K562 (cell line): ENCODE results near the gene ATXN1.

Experiments
- BHLHE40 ChIP-seq: IDR thresholded peaks from 2 replicates; pipeline ENCODE4 v1.6.1; 2011; ENCODE audit warnings: low read length, improper control_type of control experiment
- CBX1 ChIP-seq: sonication (generic); IDR thresholded peaks from 2 replicates; pipeline ENCODE4 v1.6.1; 2016; ENCODE audit warnings: antibody characterized with exemption, low read depth, mild to moderate bottlenecking
- CEBPB ChIP-seq: fragments of 450-650 bp; IDR thresholded peaks from 2 replicates; pipeline ENCODE4 v1.6.1; 2016; ENCODE audit warnings: missing genetic modification characterization, missing compliant biosample characterization
- ETV6 ChIP-seq, 3 experiments: fragments of 150-350 bp in 1 of 3; sonication (generic) in 1 of 3; formaldehyde crosslinking in 1 of 3; IDR thresholded peaks; 2 replicates each; pipeline versions ENCODE4 v1.6.1 to v1.8.0; 2014 to 2022; ENCODE audit warnings: borderline replicate concordance in 2 of 3, low read depth in 2 of 3, antibody characterized with exemption in 1 of 3, low read length in 1 of 3, mild to moderate bottlenecking in 1 of 3, missing genetic modification reagents in 1 of 3
- NFXL1 ChIP-seq: fragments of 450-650 bp; formaldehyde crosslinking; IDR thresholded peaks from 2 replicates; pipeline ENCODE4 v1.4.0; 2021; ENCODE audit warnings: mild to moderate bottlenecking
- POLR2AphosphoS5 ChIP-seq: IDR thresholded peaks from 2 replicates; pipeline ENCODE4 v1.6.1; 2011; ENCODE audit warnings: mild to moderate bottlenecking, low read depth, low read length, moderate library complexity; ENCODE audit not compliant: control insufficient read depth, insufficient read depth
- RBM15 ChIP-seq: fragments of 200-400 bp; formaldehyde crosslinking; IDR thresholded peaks from 2 replicates; pipeline ENCODE4 v1.6.1; 2018; ENCODE audit warnings: mild to moderate bottlenecking, low read length, moderate library complexity; ENCODE audit not compliant: insufficient read depth
- TCF7 ChIP-seq: sonication (generic); IDR thresholded peaks from 2 replicates; pipeline ENCODE4 v1.6.1; 2016; ENCODE audit warnings: antibody characterized with exemption, borderline replicate concordance
- ZBTB2 ChIP-seq: fragments of 450-650 bp; IDR thresholded peaks from 2 replicates; pipeline ENCODE4 v1.6.1; 2016; ENCODE audit warnings: antibody characterized with exemption
- ZNF217 ChIP-seq: sonication (generic); formaldehyde crosslinking; IDR thresholded peaks from 2 replicates; pipeline ENCODE4 v1.8.0; 2022; ENCODE audit warnings: mild to moderate bottlenecking, missing genetic modification reagents
- TF ChIP-seq, protein P1 (sequence below): IDR thresholded peaks from 2 replicates; pipeline ENCODE4 v1.6.1; 2016; ENCODE audit warnings: missing genetic modification characterization, missing compliant biosample characterization
- TF ChIP-seq, protein P2 (sequence below), 2 experiments: fragments of 450-650 bp; conservative IDR thresholded peaks; 2 replicates each; pipeline ENCODE4 v1.6.1; 2017; ENCODE audit warnings: mild to moderate bottlenecking in 2 of 2, moderate library complexity in 2 of 2

DNA sequence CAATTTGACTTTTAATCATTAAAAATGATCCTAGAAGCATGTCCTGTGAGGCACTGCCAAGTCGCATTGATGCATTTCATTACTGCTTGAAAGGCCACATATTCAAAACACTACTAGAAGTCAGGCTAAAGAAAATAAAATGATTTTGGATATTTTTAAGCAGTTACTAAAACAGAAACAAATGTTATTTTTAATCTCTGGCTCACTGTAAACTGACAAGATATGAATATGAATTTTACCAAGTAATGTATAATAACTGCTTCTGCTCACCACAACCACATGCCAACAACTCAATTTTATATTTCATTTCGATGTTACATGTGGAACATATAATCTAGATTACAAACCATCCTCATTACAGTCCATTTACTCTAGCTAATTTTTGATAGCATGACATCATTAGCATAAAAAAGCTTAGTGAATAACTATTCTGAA lies 90.6 kb downstream of the ATXN1 start:
- TF ChIP-seq TCF7 (no peak), BHLHE40 (no peak), NFXL1 (CRISPR knock-in tag) (no peak), RBM15 (no peak), ETV6 (IDR thresholded peaks at IDR 0.05; ENCODE audit: borderline replicate concordance in 1 of 2, low read depth in 2 of 2, low read length in 1 of 2) (no peak), ETV6 (CRISPR knock-in tag; IDR thresholded peaks at IDR 0.05; ENCODE audit: borderline replicate concordance) (no peak), POLR2AphosphoS5 (no peak), ZBTB2 (no peak), CBX1 (no peak), CEBPB (tag) (no peak), ZNF217 (CRISPR knock-in tag) (no peak)
- TF ChIP-seq, protein P1, sequence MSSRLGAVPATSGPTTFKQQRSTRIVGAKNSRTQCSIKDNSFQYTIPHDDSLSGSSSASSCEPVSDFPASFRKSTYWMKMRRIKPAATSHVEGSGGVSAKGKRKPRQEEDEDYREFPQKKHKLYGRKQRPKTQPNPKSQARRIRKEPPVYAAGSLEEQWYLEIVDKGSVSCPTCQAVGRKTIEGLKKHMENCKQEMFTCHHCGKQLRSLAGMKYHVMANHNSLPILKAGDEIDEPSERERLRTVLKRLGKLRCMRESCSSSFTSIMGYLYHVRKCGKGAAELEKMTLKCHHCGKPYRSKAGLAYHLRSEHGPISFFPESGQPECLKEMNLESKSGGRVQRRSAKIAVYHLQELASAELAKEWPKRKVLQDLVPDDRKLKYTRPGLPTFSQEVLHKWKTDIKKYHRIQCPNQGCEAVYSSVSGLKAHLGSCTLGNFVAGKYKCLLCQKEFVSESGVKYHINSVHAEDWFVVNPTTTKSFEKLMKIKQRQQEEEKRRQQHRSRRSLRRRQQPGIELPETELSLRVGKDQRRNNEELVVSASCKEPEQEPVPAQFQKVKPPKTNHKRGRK (tag) = no peak
- TF ChIP-seq, protein P2, sequence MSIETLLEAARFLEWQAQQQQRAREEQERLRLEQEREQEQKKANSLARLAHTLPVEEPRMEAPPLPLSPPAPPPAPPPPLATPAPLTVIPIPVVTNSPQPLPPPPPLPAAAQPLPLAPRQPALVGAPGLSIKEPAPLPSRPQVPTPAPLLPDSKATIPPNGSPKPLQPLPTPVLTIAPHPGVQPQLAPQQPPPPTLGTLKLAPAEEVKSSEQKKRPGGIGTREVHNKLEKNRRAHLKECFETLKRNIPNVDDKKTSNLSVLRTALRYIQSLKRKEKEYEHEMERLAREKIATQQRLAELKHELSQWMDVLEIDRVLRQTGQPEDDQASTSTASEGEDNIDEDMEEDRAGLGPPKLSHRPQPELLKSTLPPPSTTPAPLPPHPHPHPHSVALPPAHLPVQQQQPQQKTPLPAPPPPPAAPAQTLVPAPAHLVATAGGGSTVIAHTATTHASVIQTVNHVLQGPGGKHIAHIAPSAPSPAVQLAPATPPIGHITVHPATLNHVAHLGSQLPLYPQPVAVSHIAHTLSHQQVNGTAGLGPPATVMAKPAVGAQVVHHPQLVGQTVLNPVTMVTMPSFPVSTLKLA (conservative IDR thresholded peaks at IDR 0.05) = no peak
